Testis (tissue), 3 donors: ENCODE data around the gene MYO1D. TPM values are rescaled to one million over a fixed set of nuclear protein-coding genes. Genes with fewer than 3 reads are reported as not detected.
"Not testable (repeated sequence)": the region's sequence is repeated elsewhere in the genome, so short reads cannot be mapped to it uniquely, and the experiment has no call there.

ENCODE experiments used
- DNase-seq: peaks from one replicate; pipeline ENCODE4 v3.0.0-alpha.2; 2019
- H3K27ac ChIP-seq, 2 donors: fragments of 200-600 bp; sonication (generic); one replicate each; pipeline ENCODE4 v1.5.1; 2019
- H3K27me3 ChIP-seq: fragments of 200-600 bp; sonication (generic); one replicate; pipeline ENCODE4 v1.5.1; 2019
- H3K36me3 ChIP-seq: fragments of 200-600 bp; sonication (generic); one replicate; pipeline ENCODE4 v1.5.1; 2017; ENCODE audit warnings: low read depth; ENCODE audit errors: missing control alignments
- H3K4me1 ChIP-seq: fragments of 200-600 bp; sonication (generic); one replicate; pipeline ENCODE4 v1.5.1; 2019
- H3K4me3 ChIP-seq, 2 donors: fragments of 200-600 bp; sonication (generic); one replicate each; pipeline ENCODE4 v1.5.1; 2017 to 2019
- H3K9me3 ChIP-seq: fragments of 200-600 bp; sonication (generic); one replicate; pipeline ENCODE4 v1.5.1; 2017
- POLR2A ChIP-seq: fragments of 450-650 bp; IDR thresholded peaks from one replicate; pipeline ENCODE4 v1.6.1; 2017; ENCODE audit warnings: antibody characterized with exemption, mild to moderate bottlenecking, moderate library complexity
- WGBS, 2 donors: methylation state at CpG; one replicate each; pipeline ENCODE4 v1.1.5; 2018; 5-methylcytosine and 5-hydroxymethylcytosine counted together
- intact Hi-C: fragments of 100-400 bp; cut with DNase I; formaldehyde crosslinking; loops from one replicate; pipeline ENCODE4 v1.15.1; 2023; ENCODE audit warnings: low total_unique reads
- polyA plus RNA-seq: library from polyadenylated mRNA; stranded (reverse); fragments of 350-450 nt; fragmentation: Illumina TruSeq; extraction: RNeasy Lipid Tissue Mini Kit (QIAGEN cat#74804); gene quantifications from one replicate; pipeline ENCODE4 v1.2.3, GENCODE V29; 2014; ENCODE audit warnings: low read depth, low replicate concordance; ENCODE audit not compliant: insufficient read depth
- total RNA-seq, 2 donors: library from RNA; depleted of rRNA; stranded (reverse); fragments of >200 nt; gene quantifications; one replicate each; pipeline ENCODE4 v1.2.3, GENCODE V29; 2016
- TF ChIP-seq, protein P1 (sequence below), 3 experiments: fragments of 450-650 bp in 2 of 3; fragments of 200-600 bp in 1 of 3; sonication (generic) in 1 of 3; IDR thresholded peaks; one replicate each; pipeline ENCODE4 v1.5.1; 2016 to 2019; ENCODE audit warnings: antibody characterized with exemption in 3 of 3, mild to moderate bottlenecking in 2 of 3, moderate library complexity in 1 of 3

The MYO1D gene
- total and polyA plus RNA-seq, 3 donors from 2014 or later = 29.5 to 34.1 (median 33.6) TPM

DNA sequence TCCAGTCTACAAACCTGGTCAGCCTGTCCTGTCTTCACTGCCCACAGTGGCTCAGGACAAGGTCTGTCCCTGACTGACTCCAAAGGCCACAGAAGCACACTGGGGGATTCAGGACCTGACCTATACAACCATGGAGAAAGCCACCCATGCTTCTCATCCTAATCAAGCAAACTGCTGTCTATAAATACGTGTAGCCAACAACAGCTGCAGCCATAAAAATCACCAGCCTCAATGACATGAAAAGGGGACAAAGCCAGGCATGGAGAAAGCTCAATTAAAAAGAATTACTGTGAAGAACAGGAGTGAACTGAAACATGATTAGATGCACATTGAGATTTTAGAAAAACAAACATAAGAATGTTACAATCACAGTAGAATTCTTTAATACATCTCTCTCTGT lies 220.0 kb downstream of the MYO1D start:
- 70 to 82% methylated on average over 1 of the region's 1 CpG for WGBS, 2 donors
- DNase-seq = no peak
- H3K4me1 ChIP-seq = no peaks in the 10 kb centered on the region
- no peaks in the 10 kb centered on the region for H3K9me3 ChIP-seq
- no peaks in the 10 kb centered on the region for H3K36me3 ChIP-seq
- no peak overlapping the region for H3K4me3 ChIP-seq
- TF ChIP-seq, protein P1, sequence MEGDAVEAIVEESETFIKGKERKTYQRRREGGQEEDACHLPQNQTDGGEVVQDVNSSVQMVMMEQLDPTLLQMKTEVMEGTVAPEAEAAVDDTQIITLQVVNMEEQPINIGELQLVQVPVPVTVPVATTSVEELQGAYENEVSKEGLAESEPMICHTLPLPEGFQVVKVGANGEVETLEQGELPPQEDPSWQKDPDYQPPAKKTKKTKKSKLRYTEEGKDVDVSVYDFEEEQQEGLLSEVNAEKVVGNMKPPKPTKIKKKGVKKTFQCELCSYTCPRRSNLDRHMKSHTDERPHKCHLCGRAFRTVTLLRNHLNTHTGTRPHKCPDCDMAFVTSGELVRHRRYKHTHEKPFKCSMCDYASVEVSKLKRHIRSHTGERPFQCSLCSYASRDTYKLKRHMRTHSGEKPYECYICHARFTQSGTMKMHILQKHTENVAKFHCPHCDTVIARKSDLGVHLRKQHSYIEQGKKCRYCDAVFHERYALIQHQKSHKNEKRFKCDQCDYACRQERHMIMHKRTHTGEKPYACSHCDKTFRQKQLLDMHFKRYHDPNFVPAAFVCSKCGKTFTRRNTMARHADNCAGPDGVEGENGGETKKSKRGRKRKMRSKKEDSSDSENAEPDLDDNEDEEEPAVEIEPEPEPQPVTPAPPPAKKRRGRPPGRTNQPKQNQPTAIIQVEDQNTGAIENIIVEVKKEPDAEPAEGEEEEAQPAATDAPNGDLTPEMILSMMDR (IDR thresholded peaks at IDR 0.05) = no peak
- TF ChIP-seq POLR2A = no peak
- no peak overlapping the region for H3K27ac ChIP-seq
- H3K27me3 ChIP-seq = no peaks in the 10 kb centered on the region
- intact Hi-C loops = no loop called here

DNA sequence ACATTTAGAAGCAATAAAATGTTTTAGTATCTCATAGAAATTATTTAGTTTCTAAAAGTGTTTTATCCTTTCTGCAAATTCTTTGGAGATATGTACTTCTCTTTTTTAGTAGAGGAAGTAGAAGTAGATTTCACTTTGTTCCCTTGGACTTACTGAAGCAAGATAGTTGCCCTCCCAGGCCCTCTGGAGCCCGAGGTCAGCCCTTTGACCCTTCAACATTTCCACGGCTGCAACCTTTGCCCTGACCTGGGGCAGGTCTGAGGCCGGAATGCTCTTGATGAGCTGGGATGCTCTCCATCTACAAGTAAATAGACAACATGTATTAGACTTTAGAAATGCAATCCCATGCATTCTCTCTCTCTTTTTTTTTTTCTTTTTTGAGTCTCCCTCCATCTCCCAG lies 222.6 kb downstream of the MYO1D start:
- no peak overlapping the region for H3K27ac ChIP-seq
- WGBS, 2 donors = 81 to 83% methylated on average over 3 of the region's 3 CpGs
- H3K4me3 ChIP-seq = no peak overlapping the region
- intact Hi-C loops = no loop called here
- H3K4me1 ChIP-seq = no peaks in the 10 kb centered on the region
- DNase-seq = no peak
- H3K9me3 ChIP-seq = no peaks in the 10 kb centered on the region
- TF ChIP-seq POLR2A = no peak
- TF ChIP-seq, protein P1 (IDR thresholded peaks at IDR 0.05) = no peak
- no peaks in the 10 kb centered on the region for H3K36me3 ChIP-seq
- no peaks in the 10 kb centered on the region for H3K27me3 ChIP-seq

DNA sequence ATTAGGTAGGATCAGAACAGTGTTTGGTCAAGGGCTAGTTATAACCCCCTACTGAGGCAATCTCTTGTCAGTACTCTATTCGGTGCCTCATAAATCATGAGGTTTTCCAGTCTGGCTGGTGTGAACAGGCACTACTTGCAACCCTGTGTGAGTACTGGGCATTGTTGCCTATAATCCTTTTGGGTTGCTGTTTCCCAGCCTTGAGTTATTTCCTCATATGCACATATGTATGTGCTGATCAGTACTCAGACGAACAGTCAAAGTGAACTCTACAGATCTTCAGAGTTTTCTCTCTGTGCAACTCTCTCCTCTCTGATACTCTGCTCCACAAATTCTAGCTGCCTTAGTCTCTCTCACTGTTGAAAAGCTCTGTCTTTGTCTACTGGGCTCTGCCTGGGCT lies 225.8 kb downstream of the MYO1D start:
- H3K4me1 ChIP-seq = no peaks in the 10 kb centered on the region

DNA sequence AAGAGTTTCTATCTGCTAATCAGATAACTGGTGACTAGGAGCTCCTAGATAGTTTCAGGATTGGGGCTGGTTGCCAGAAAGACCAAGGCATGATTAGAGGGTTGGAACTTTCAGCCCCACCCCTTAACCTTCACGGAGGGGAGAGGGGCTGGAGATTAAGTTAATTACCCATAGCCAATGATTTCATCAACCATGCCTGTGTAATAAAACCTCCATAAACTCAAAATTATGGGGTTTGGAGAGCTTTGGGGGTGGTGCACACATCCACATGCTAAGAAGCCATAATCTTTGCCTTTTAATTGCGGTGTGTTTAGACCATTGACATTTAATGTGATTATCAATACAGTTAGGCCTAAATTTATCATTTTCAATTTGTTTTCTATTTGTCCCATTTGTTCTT lies 228.5 kb downstream of the MYO1D start:
- intact Hi-C loops = no loop called here
- H3K36me3 ChIP-seq = no peaks in the 10 kb centered on the region
- TF ChIP-seq, protein P1 (IDR thresholded peaks at IDR 0.05) = no peak
- DNase-seq = no peak
- no peak overlapping the region for H3K4me3 ChIP-seq
- H3K9me3 ChIP-seq = no peaks in the 10 kb centered on the region
- no peaks in the 10 kb centered on the region for H3K27me3 ChIP-seq
- H3K4me1 ChIP-seq = no peaks in the 10 kb centered on the region
- WGBS, 2 donors = 87 to 89% methylated on average over 2 of the region's 2 CpGs
- no peak overlapping the region for H3K27ac ChIP-seq

More for the DNA sequence above, 225.8 kb downstream of the MYO1D start:
- 90 to 95% methylated on average over 2 of the region's 2 CpGs for WGBS, 2 donors
- Histone ChIP-seq H3K36me3 (no peaks in the 10 kb centered on the region), H3K27me3 (no peaks in the 10 kb centered on the region), H3K4me3 (no peak overlapping the region), H3K9me3 (no peaks in the 10 kb centered on the region), H3K27ac (no peak overlapping the region)
- intact Hi-C loops = no loop called here
- DNase-seq = no peak
- TF ChIP-seq, protein P1 (IDR thresholded peaks at IDR 0.05) = no peak
- no peak for TF ChIP-seq POLR2A

DNA sequence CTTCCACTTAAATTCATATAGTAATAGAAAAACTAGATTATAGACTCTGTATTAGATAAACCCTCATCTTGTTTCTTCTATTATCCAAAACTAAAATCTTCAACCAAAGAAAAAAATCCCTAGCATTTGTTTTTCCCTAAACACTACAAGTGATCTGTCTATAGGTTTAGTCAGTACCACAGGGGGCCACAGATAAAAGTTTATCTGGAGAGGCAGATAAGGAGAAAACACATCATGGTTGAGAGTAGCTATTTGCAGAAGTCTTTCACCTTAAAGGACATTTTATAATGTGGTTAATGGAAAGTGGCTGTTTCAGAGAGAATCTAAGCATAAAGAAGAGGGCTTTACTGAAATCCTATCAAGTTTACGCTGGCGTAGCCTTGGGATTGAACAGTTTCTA lies 230.0 kb downstream of the MYO1D start:
- H3K27me3 ChIP-seq = no peaks in the 10 kb centered on the region
- no peaks in the 10 kb centered on the region for H3K9me3 ChIP-seq
- no peaks in the 10 kb centered on the region for H3K4me1 ChIP-seq
- intact Hi-C loops = no loop called here
- DNase-seq = no peak
- no peak overlapping the region for H3K4me3 ChIP-seq
- 97 to 98% methylated on average over 2 of the region's 2 CpGs for WGBS, 2 donors
- TF ChIP-seq, protein P1 (IDR thresholded peaks at IDR 0.05) = no peak
- no peak for TF ChIP-seq POLR2A
- H3K36me3 ChIP-seq = no peaks in the 10 kb centered on the region
- H3K27ac ChIP-seq = no peak overlapping the region

DNA sequence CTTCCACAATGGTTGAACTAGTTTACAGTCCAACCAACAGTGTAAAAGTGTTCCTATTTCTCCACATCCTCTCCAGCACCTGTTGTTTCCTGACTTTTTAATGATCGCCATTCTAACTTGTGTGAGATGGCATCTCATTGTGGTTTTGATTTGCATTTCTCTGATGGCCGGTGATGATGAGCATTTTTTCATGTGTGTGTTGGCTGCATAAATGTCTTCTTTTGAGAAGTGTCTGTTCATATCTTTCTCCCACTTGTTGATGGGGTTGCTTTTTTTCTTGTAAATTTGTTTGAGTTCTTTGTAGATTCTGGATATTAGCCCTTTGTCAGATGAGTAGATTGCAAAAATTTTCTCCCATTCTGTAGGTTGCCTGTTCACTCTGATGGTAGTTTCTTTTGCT lies 235.4 kb downstream of the MYO1D start:
- H3K9me3 ChIP-seq = not testable (repeated sequence)

More for the DNA sequence above, 235.4 kb downstream of the MYO1D start:
- H3K27ac ChIP-seq, DNase-seq, H3K4me3 ChIP-seq, H3K27me3 ChIP-seq, intact Hi-C loops, H3K4me1 ChIP-seq, H3K36me3 ChIP-seq: not testable (repeated sequence)
- WGBS, 2 donors = 89 to 94% methylated on average over 2 of the region's 2 CpGs
